CD4-positive, alpha-beta T cell treated with Interleukin-15 for 1 hour (primary cell): ENCODE data around the gene ONECUT3.
"Not testable (repeated sequence)": the region's sequence is repeated elsewhere in the genome, so short reads cannot be mapped to it uniquely, and the experiment has no call there.

Experiments
- DNase-seq: peaks from one replicate; pipeline ENCODE4 v3.0.0-alpha.2; 2020

ONECUT3 gene

GRCh38 chr19:1770866-1771576 is 17.7 kb downstream of the ONECUT3 start:
- DNase-seq = no peak

DNA sequence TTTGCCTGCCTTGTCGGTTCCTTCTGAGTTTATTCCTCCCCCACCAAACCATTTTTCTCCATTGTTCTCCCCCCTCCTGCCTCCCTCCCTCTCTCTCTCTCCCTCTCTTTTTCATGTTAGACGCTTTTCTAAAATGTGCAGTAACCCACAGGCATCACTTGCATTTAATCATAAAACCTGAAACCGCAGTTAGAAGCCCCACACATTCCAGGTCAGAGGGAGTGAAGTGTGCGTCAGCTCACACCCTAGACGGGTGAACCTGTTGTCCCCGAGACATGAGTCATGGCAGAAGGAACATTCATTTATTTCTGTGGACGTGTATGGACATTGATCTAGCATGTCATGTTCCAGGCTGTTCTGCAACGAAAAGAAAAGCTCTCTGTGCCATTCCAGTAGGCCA is 19.9 kb downstream of the ONECUT3 start:
- no peak for DNase-seq

DNA sequence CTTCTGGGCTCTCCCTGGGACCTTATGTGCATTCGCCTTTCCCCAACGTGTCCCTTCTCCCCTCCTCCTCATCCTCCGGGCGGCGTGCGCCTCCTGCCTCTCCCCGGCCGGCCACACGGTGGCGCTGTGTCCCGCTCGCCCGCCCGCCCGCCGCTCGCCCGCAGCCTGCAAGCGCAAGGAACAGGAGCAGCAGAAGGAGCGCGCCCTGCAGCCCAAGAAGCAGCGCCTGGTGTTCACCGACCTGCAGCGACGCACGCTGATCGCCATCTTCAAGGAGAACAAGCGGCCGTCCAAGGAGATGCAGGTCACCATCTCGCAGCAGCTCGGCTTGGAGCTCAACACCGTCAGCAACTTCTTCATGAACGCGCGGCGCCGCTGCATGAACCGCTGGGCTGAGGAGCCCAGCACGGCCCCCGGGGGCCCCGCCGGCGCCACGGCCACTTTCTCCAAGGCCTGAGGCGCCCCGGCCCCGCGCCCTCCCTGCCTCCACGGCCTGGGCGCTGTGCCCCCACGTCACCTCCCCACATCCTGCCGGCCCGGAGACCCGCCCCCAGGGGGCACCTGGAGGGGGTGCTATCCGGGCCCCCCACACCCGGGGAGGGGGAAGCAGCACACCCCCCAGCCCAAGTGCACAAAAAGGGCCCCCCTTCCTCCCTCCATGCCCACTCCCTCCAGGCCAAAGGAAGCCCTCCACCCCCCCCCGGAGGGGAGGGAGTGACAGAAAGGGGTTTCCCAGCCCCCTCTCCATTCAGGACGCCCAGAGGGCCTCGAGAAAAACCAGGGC is 21.9 kb downstream of the ONECUT3 start:
- DNase-seq = no peak

GRCh38 chr19:1775951-1776605 is 22.8 kb downstream of the ONECUT3 start:
- no peak for DNase-seq

DNA sequence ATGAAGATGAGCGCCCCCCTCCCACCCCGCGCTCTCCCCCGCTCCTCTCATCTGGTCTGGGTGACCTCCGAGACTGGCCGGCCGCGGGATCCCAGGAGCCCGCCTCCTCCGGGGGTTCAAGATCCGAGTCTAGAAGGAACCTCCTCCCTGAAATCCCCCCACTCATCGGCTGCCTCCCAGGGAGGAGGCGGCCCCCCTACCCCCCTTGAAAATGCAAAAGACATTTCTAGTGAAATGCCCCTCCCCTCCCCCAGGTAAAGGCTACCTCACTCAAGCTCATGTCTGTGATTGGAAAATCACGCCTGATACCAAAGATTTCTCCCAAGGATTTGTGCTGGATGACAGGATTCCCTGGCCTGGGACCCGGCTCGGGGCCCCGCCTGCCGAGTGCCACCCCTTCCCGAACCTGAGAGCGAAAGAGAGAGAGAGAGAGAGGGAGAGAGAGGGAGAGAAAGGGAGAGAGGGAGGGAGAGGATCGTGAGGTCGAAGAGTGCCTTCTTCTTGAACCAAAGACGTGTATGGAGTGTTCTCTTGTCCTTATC is 23.4 kb downstream of the ONECUT3 start:
- no peak for DNase-seq

GRCh38 chr19:1777149-1777548 is 23.8 kb downstream of the ONECUT3 start:
- no peak for DNase-seq

DNA sequence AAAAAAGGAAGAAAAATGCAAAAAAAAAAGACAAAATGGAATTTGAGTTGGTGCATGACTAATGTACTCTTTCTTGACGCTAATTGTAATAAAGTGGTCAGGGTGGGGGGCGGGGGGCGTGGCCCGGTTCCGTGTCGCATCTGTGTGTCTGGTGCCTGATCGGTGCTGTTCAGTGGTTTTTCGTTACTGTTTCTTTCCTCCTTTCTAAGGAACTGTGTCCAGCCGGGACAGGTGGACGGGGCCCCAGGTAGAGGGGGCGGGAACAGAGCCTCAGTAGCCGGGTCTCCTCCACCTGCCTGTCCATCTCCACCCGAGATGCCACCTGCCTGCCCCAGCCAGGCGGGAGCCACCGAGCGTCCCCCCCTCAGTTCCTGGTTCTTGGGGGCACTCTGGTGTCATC is 26.3 kb downstream of the ONECUT3 start:
- DNase-seq = no peak

GRCh38 chr19:1780272-1780958 is 27.1 kb downstream of the ONECUT3 start:
- no peak for DNase-seq

GRCh38 chr19:1782521-1782920 is 29.2 kb downstream of the ONECUT3 start:
- no peak for DNase-seq

DNA sequence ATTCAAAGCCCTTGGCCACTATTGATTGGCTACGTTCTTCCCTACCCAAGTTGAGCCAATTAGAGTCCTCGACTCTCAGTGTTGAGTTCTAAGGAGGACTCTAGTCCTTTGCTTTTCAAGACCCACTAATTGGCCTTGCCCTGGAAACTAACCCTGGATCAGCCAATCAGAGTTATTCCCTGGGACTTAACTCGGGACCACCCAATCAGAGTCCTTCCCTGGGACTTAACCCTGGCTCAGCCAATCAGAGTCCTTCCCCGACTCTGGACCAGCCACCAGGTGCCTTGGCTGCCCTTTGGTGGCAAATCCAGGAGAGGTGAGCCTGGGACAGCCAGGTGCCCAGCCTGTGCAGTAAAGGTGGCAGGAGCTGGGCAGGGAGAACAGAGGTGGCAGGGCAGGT is 30.0 kb downstream of the ONECUT3 start:
- no peak for DNase-seq

DNA sequence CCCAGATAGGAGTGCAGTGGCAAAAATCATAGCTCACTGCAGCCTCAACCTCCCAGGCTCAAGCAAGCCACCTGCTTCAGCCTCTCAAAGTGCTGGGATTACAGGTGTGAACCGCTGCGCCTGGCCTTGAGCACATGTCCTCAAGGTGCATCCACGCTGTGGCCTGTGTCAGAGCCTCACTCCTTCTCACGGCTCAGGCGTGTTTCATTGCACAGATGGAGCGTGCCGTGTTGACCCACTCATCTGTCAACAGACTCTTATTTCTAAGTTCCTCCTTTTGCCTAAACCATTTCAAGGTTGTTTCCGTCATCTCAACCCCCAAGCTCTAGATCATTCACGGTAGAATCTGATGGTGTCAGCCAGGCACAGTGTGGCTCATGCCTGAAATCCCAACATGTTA is 30.6 kb downstream of the ONECUT3 start:
- DNase-seq = no peak

DNA sequence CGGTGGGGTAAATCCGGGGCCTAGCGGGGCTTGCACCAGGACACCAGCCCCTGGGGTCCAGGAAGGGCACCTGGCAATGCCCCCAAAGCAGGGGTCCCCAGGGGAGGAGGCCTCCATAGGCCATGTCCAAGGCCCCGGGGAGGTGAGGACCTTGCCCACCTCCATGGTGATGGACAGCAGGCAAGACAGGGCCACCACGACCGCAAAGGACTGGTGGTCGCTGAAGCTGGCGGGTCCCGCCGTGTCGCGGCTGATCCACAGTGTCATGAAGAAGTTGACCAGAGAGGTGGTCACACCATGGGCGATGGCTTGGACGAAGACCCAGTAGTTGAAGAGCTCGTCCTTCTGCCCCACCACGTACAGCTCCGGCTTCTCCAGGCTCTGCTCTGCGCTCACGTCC is 32.0 kb downstream of the ONECUT3 start:
- DNase-seq = no peak

- no peak for DNase-seq
Measured at GRCh38 chr19:1786668-1787067, 33.4 kb downstream of the ONECUT3 start.

DNA sequence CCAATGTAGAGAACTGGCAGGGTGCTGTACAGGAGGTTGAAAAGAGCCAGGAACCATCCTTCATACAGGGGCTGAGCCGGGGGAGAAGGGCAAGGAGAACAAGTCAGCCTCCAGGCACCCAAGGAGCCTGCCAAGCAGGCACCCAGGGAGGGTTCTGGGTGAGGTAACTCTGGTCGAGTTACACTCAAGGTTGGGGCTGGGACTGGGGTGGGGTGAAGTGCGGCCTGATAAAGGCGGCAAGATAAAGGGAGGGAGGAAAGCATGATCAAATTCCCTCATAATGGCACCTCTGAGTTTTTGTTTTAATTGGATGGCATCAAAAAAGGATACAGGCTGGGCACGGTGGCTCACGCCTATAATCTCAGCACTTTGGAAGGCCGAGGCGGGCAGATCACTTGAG is 33.8 kb downstream of the ONECUT3 start:
- no peak for DNase-seq

DNA sequence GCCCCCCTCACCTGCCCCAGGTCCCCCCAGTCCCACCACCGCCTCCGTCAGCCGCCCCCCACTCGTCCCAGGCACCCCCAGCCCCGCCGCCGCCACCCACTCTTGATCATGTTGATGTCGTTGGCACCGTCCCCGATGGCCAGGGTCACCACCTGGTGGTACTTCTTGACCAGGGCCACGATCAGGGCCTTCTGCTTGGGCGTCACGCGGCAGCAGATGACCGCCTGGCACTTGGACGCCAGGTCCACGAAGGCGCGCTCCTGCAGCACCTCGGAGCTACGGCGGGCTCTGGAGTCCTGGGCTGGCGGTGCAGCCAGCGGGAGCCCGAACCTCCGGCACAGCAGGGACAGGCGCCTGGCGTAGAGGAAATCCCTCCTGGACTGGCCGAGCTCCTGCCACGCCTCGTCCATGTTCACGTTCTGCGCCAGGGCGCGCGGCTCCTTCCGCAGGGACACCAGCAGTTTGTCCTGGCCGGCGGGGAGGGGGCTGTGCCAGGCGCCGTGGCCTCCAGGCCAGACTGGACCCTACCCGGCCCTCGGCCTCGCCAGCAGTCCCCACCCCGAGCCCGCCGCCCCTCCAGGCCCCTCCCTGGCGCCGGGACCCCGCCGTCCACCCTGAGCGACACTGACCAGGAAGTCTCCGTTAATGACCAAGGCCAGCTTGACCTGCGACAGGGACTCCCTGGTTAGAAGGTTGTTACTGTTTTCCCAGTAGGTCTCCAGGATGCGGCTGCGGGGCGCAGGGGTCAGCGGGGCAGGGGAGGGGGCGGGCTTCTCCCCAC is 36.1 kb downstream of the ONECUT3 start:
- no peak for DNase-seq

DNA sequence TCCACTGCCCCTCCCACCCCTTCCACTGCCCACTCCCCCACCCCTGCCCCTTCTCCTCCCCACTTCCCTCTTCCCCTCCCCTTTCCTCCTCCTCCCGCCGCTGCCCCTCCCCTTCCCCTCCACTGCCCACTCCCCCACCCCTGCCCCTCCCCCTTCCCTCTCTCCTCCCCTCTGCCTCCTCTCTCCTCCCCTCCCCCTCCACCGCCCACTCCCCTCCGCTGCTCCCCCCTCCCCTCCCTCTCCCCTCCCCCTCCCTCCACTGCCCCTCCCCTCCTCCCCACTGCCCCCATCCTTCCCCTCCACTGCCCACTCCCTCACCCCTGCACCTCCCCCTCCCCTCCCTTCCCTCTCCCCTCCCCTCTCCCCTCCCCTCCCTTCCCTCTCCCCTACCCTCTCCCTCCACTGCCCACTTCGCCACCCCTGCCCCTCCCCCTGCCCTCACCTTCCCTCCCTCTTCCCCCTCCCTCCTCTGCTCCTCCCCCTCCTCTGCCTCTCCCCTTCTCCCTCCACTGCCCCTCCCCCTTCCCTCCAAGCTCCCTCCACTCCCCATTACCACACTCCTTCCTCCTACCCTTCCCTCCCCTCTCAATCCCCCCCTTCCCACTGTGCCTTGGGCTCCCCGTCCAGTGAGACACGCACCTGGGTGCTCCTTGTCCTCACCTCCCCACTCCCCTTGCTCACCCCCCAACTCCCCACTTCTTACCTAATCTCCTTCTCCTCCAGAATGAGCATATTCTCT is 36.9 kb downstream of the ONECUT3 start:
- DNase-seq = no peak

DNA sequence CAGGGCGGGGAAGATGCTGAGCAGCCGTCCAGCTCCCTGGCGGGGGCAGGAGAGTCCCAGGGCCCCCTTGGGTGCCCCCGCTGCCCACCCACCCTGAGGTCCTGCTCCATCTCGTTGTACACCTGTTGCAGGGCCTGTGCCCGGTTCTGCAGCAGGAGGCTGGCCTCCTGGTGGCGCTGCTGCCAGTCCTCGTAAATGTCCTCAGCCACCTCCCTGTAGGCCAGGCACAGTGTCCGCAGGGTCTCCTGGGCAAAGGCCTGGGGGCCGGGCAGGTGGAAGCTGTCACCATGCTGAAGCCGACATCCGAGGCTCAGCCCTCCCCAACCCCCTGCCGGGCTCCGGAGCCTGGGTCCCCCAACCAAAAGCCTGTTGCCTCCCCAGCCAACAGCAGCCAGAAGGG is 38.6 kb downstream of the ONECUT3 start:
- DNase-seq = no peak

DNA sequence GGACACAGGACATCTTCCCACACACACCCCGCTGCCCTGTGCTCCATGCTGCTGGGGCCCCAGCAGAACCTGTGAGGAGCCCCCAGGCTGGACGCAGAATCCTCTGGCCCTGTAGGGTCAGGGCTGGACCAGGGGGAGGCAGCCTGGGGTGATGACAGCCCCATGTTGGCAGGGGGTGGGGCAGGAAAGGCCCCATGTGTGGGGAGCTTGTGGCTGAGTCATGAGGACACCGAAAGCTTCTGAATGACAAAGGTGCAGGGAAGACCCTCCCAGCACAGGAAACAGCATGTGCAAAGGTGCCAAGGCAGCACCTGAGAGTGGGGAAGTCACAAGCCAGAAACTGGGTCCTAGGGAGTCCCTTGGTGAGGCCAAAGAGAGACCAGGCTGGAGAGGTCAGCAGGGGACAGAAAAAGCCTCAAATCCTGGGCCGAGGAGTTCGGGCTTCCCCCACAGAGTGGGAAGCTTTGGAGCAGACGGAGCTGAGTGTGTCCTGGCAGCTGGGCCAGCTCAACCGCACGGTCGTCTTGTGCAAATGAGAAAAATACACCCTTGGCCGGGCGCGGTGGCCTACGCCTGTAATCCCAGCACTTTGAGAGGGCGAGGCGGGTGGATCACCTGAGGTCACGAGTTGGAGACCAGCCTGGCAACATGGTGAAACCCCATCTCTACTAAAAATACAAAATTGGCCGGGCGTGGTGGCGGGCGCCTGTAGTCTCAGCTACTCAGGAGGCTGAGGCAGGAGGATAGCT is 41.3 kb downstream of the ONECUT3 start:
- no peak for DNase-seq

GRCh38 chr19:1796395-1797142 is 43.3 kb downstream of the ONECUT3 start:
- no peak for DNase-seq

- not testable (repeated sequence) for DNase-seq
Measured at GRCh38 chr19:1797313-1797712, 44.0 kb downstream of the ONECUT3 start.
